Neural crest cell (in vitro differentiated cells): ENCODE data around the gene USP16. TPM values are rescaled to one million over a fixed set of nuclear protein-coding genes. Genes with fewer than 3 reads are reported as not detected.
"Not testable (repeated sequence)": the region's sequence is repeated elsewhere in the genome, so short reads cannot be mapped to it uniquely, and the experiment has no call there.

Experiments used
- DNase-seq: peaks from one replicate; pipeline ENCODE4 v3.0.0; 2021; ENCODE audit warnings: low read depth, mixed read lengths, low spot score
- H3K27ac Mint-ChIP-seq: one replicate; pipeline ENCODE4 v1.8.0; 2021; ENCODE audit warnings: mild to moderate bottlenecking, mixed read lengths; ENCODE audit not compliant: unreplicated experiment
- H3K27me3 Mint-ChIP-seq: 2 replicates; pipeline ENCODE4 v1.8.0; 2021; ENCODE audit warnings: low read depth, mild to moderate bottlenecking, mixed read lengths
- H3K36me3 Mint-ChIP-seq: 2 replicates; pipeline ENCODE4 v1.8.0; 2021; ENCODE audit warnings: low read depth, mild to moderate bottlenecking, mixed read lengths
- H3K4me1 Mint-ChIP-seq: 2 replicates; pipeline ENCODE4 v1.8.0; 2021; ENCODE audit warnings: mixed read lengths
- H3K4me3 Mint-ChIP-seq: one replicate; pipeline ENCODE4 v1.8.0; 2021; ENCODE audit warnings: mild to moderate bottlenecking, mixed read lengths
- H3K9me3 Mint-ChIP-seq: 2 replicates; pipeline ENCODE4 v1.8.0; 2021; ENCODE audit warnings: mixed read lengths
- CTCF ChIP-seq: fragments of 200-600 bp; sonication (generic); conservative IDR thresholded peaks from 2 replicates; pipeline ENCODE4 v1.5.0; 2021; ENCODE audit warnings: antibody characterized with exemption, mild to moderate bottlenecking
- long read RNA-seq: library from polyadenylated mRNA; unstranded; transcript quantifications from one replicate; pipeline ENCODE4 v2.0.0, GENCODE V29; 2020
- total RNA-seq: library from RNA; stranded (reverse); gene quantifications from 2 replicates; pipeline ENCODE4 v1.2.1, GENCODE V29; 2021

The USP16 gene
- 29.5 and 31.7 TPM in 2 replicates for total RNA-seq
- long read RNA-seq, partial matches to known transcripts: 6 of 14 reads
- long read RNA-seq, other reads (novel, unspliced or antisense): 8 of 14 reads

- Mint-ChIP-seq H3K27ac (peak within 1 kb of the TSS; percentile 98), H3K27me3 (no peaks in the 10 kb centered on the region), H3K4me3 (peak within 1 kb of the TSS; percentile 97), H3K36me3 (peaks cover 5% of the 10 kb centered on the region), H3K4me1 (peaks cover 25% of the 10 kb centered on the region), H3K9me3 (peaks cover 2% of the 10 kb centered on the region)
- DNase-seq: peak; percentile 92
- no peak for TF ChIP-seq CTCF
Observed at GRCh38 chr21:29024474-29025327, at the start of gene USP16. Gene USP16 (plus strand): TSS chr21:29024668. CDS start chr21:29027914, 3,246 bp downstream.

- Mint-ChIP-seq H3K27ac (no peak overlapping the region), H3K4me1 (peaks cover 13% of the 10 kb centered on the region), H3K9me3 (peaks cover 5% of the 10 kb centered on the region), H3K4me3 (no peak overlapping the region), H3K27me3 (no peaks in the 10 kb centered on the region), H3K36me3 (peaks cover 18% of the 10 kb centered on the region)
- no peak for TF ChIP-seq CTCF
- no peak for DNase-seq
Observed at GRCh38 chr21:28975397-28975796, 49.1 kb upstream of the USP16 start.

- Mint-ChIP-seq H3K9me3 (no peaks in the 10 kb centered on the region), H3K36me3 (peaks cover 13% of the 10 kb centered on the region), H3K4me1 (no peaks in the 10 kb centered on the region), H3K27ac (no peak overlapping the region), H3K27me3 (no peaks in the 10 kb centered on the region), H3K4me3 (no peak overlapping the region)
- no peak for TF ChIP-seq CTCF
- DNase-seq: no peak
Observed at GRCh38 chr21:28979092-28979491, 45.4 kb upstream of the USP16 start.

GRCh38 chr21:28982637-28983036, 41.8 kb upstream of the USP16 start:
- Mint-ChIP-seq H3K27ac (no peak overlapping the region), H3K9me3 (no peaks in the 10 kb centered on the region)
- DNase-seq: no peak

GRCh38 chr21:28986677-28987076, 37.8 kb upstream of the USP16 start:
- H3K4me3 Mint-ChIP-seq: no peak overlapping the region
- H3K4me1 Mint-ChIP-seq: peaks cover 6% of the 10 kb centered on the region
- no peaks in the 10 kb centered on the region for H3K27me3 Mint-ChIP-seq
- no peaks in the 10 kb centered on the region for H3K9me3 Mint-ChIP-seq
- H3K36me3 Mint-ChIP-seq: peaks cover 6% of the 10 kb centered on the region
- no peak for TF ChIP-seq CTCF
- no peak overlapping the region for H3K27ac Mint-ChIP-seq
- DNase-seq: no peak

More at GRCh38 chr21:28982637-28983036, 41.8 kb upstream of the USP16 start:
- no peaks in the 10 kb centered on the region for H3K27me3 Mint-ChIP-seq
- H3K4me3 Mint-ChIP-seq: no peak overlapping the region
- peaks cover 9% of the 10 kb centered on the region for H3K36me3 Mint-ChIP-seq
- no peak for TF ChIP-seq CTCF
- no peaks in the 10 kb centered on the region for H3K4me1 Mint-ChIP-seq

GRCh38 chr21:28988146-28988545, 36.3 kb upstream of the USP16 start:
- H3K9me3 Mint-ChIP-seq, H3K27ac Mint-ChIP-seq, H3K4me3 Mint-ChIP-seq, H3K36me3 Mint-ChIP-seq, DNase-seq, H3K27me3 Mint-ChIP-seq: not testable (repeated sequence)
- peaks cover 20% of the 10 kb centered on the region for H3K4me1 Mint-ChIP-seq
